ENCODE measurements around the gene CNN2. TPM values are rescaled to one million over a fixed set of nuclear protein-coding genes. Genes with fewer than 3 reads are reported as not detected.

The CNN2 gene
- total and polyA plus RNA-seq, 4 donors = 10.1 to 38.4 (median 26.8) TPM

- Histone ChIP-seq H3K9me3 (ENCODE audit: control insufficient read depth in 4 of 4, low read length in 3 of 4) (no peaks in the 10 kb centered on the region), H3K4me1 (ENCODE audit: control insufficient read depth in 4 of 4, insufficient read depth in 4 of 4, low read length in 3 of 4) (peaks cover 7 to 14% (median 8%) of the 10 kb centered on the region in 4 donors), H3K27me3 (ENCODE audit: control insufficient read depth in 4 of 4, insufficient read depth in 4 of 4, low read length in 3 of 4) (no peaks in the 10 kb centered on the region), H3K9ac (ENCODE audit: low read depth in 1 of 2, low read length in 2 of 2) (no peak overlapping the region), H3K27ac (ENCODE audit: low read depth in 1 of 2, low read length in 2 of 2) (no peak overlapping the region), H3K4me3 (ENCODE audit: low read depth in 1 of 3, low read length in 3 of 3) (no peak overlapping the region), H3K36me3 (ENCODE audit: control insufficient read depth in 4 of 4, insufficient read depth in 3 of 4, low read depth in 1 of 4, low read length in 3 of 4) (peaks cover 2 to 40% (median 16%) of the 10 kb centered on the region in 4 donors)
- no peak for TF ChIP-seq CTCF (IDR thresholded peaks at IDR 0.05; ENCODE audit: low read depth, low read length, missing input control)
- no peak for TF ChIP-seq RXRA (IDR thresholded peaks at IDR 0.05)
- TF ChIP-seq REST (IDR thresholded peaks at IDR 0.05) = no peak
- no peak for TF ChIP-seq YY1 (IDR thresholded peaks at IDR 0.05)
- TF ChIP-seq RAD21 (IDR thresholded peaks at IDR 0.05) = no peak
- no peak for TF ChIP-seq TAF1 (conservative IDR thresholded peaks at IDR 0.05)
- no peak for TF ChIP-seq HNF4G (IDR thresholded peaks at IDR 0.05)
- no peak for TF ChIP-seq HNF4A (conservative IDR thresholded peaks at IDR 0.05)
- TF ChIP-seq ZBTB33 (IDR thresholded peaks at IDR 0.05) = no peak
- TF ChIP-seq ATF3 (IDR thresholded peaks at IDR 0.05) = no peak
- no peak for TF ChIP-seq GABPA (IDR thresholded peaks at IDR 0.05 in 1 of 2, conservative IDR thresholded peaks at IDR 0.05 in 1 of 2)
- no peak for TF ChIP-seq NR2F2 (IDR thresholded peaks at IDR 0.05)
- TF ChIP-seq SP1 (IDR thresholded peaks at IDR 0.05) = no peak
- TF ChIP-seq FOXA2 (IDR thresholded peaks at IDR 0.05) = no peak
- TF ChIP-seq JUND (IDR thresholded peaks at IDR 0.05) = no peak
- no peak for TF ChIP-seq MAX (IDR thresholded peaks at IDR 0.05)
- TF ChIP-seq EGR1 (IDR thresholded peaks at IDR 0.05; ENCODE audit: low read depth in 2 of 2) = no peak
- no peak for TF ChIP-seq FOXA1 (IDR thresholded peaks at IDR 0.05)
- 98% methylated on average over 36 of the region's 36 CpGs for WGBS
- no peak for DNase-seq (ENCODE audit: low spot score)
Observed at GRCh38 chr19:1011831-1012333, 14.5 kb upstream of the CNN2 start.

Measured in liver (tissue), 9 donors.